Measurements from ENCODE around the gene TAOK2. TPM values are rescaled to one million over a fixed set of nuclear protein-coding genes. Genes with fewer than 3 reads are reported as not detected.
A peak's percentile ranks its signal among the peaks of the same experiment; 100 is the strongest.
"Not testable (repeated sequence)": the region's sequence is repeated elsewhere in the genome, so short reads cannot be mapped to it uniquely, and the experiment has no call there.

Gene TAOK2
- total and polyA plus RNA-seq, 5 donors from 2014 or later = 2.1 to 30.0 (median 3.0) TPM

DNA sequence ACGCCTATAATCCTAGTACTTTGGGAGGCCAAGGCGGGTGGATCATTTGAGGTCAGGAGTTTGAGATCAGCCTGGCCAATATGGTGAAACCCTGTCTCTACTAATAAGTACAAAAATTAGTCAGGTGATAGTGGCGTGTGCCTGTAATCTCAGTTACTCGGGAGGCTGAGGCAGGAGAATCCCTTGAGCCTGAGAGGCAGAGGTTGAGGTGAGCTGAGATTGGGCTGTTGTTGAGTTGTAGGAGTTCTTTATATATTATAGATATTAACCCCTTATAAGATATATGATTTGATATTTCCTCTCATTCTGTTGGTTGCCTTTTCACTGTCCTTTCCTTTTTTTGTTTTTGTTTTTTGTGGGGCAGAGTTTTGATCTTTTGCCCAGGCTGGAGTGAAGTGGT lies 13.8 kb upstream of the TAOK2 start:
- H3K27ac ChIP-seq (ENCODE audit: insufficient read depth, low read length, poor library complexity, severe bottlenecking); H3K9me3 ChIP-seq (ENCODE audit: control insufficient read depth in 2 of 2, low read length in 2 of 2); H3K4me3 ChIP-seq (ENCODE audit: low read depth, low read length); H3K36me3 ChIP-seq (ENCODE audit: control insufficient read depth, insufficient read depth, low read length); H3K36me3 Mint-ChIP-seq; ATAC-seq (ENCODE audit: low read depth in 2 of 2); DNase-seq; H3K9me3 Mint-ChIP-seq; H3K27me3 ChIP-seq (ENCODE audit: control insufficient read depth, insufficient read depth, low read length): not testable (repeated sequence)
- H3K4me3 Mint-ChIP-seq = peak overlapping the region; percentile 40 to 79 (median 53)
- H3K4me1 ChIP-seq (ENCODE audit: control insufficient read depth, insufficient read depth, low read length, poor library complexity, severe bottlenecking) = peaks cover 22% of the 10 kb centered on the region
- H3K27ac Mint-ChIP-seq = peak overlapping the region in 2 of 3 donors; percentile 32 to 62
- H3K4me1 Mint-ChIP-seq = peaks cover 5 to 25% (median 18%) of the 10 kb centered on the region in 4 donors
- H3K27me3 Mint-ChIP-seq = peaks cover 11% of the 10 kb centered on the region

DNA sequence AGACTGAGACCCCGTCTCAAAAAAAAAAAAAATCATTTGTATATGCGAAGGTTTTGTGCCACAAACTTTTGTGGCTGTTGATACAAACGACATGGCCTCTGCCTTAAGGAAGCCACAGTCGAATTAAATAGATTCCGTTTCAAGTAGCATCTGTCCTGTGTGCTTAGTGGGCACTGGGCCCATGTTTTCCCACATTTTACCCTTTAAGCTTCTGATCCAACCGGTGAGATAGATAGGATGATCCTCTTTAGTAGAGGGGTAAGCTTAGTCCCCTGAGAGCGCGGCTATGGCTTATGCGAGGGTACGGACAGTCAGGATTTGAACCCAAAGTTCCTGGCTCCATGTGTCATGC lies 12.6 kb upstream of the TAOK2 start:
- DNase-seq (no peak), ATAC-seq (ENCODE audit: low read depth in 2 of 2) (no peak)
- no peaks in the 10 kb centered on the region for H3K27me3 ChIP-seq (ENCODE audit: control insufficient read depth, insufficient read depth, low read length)
- Mint-ChIP-seq H3K4me1 (peaks cover 9 to 29% (median 23%) of the 10 kb centered on the region in 4 donors), H3K4me3 (peak overlapping the region; percentile 91 to 96 (median 92)), H3K27ac (peak overlapping the region; percentile 69 to 97 (median 94)), H3K9me3 (no peaks in the 10 kb centered on the region), H3K36me3 (no peaks in the 10 kb centered on the region), H3K27me3 (peaks cover 4% of the 10 kb centered on the region)
- no peaks in the 10 kb centered on the region for H3K9me3 ChIP-seq (ENCODE audit: control insufficient read depth in 2 of 2, low read length in 2 of 2)
- no peaks in the 10 kb centered on the region for H3K36me3 ChIP-seq (ENCODE audit: control insufficient read depth, insufficient read depth, low read length)
- peak overlapping the region; percentile 91 for H3K27ac ChIP-seq (ENCODE audit: insufficient read depth, low read length, poor library complexity, severe bottlenecking)
- H3K4me3 ChIP-seq (ENCODE audit: low read depth, low read length) = peak overlapping the region; percentile 80
- peaks cover 23% of the 10 kb centered on the region for H3K4me1 ChIP-seq (ENCODE audit: control insufficient read depth, insufficient read depth, low read length, poor library complexity, severe bottlenecking)

DNA sequence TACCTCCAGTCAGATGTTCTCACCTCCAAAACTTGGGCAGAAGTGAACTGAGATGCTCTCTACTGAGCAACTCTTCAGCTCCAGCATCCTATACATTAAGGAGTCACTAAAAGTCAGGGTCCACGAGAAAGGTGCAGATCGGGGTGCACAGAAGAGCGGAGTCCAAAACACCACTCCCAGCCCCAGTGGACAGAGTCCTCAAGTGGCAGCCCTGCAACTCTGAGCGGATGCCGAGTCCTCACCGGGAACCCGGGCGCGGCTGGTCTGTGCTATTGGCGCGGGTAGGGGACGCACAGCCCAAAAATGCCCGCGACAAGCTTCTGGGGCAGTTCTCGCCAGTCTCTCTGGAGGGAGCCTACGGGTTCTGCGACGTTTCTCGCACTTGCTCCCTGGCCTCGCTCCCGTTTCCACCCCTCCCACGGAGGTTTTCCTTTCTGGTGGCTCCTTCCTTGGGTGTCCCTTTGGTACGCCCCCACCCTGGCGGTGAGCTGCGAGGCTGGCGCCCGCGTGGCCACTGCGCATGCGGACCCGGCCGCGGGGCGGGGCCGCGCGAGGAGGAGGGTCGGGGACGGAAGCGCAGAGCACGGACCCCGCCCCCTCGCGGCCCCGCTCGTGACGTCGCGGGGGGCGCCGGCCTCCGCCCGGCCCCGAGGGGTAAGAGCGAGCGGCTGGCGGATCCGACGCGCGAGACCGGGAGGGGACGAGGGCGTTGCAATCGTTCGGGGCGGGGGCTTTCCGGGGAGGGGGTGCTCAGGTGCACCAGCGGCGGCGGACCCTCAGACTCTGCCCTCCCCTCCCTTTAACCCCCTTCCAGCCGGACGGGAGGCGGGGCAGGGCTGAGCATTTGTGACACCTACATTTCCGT lies 12.0 kb upstream of the TAOK2 start, which contains the start of gene TMEM219:
Gene TMEM219 (plus strand): TSS at position 601 of the 865 bp plus-strand sequence. CDS start 1,065 bp downstream, outside the sequence.
- H3K9me3 Mint-ChIP-seq = no peaks in the 10 kb centered on the region
- ATAC-seq (ENCODE audit: low read depth in 2 of 2) = peak; percentile 89 to 90
- peaks cover 4% of the 10 kb centered on the region for H3K27me3 Mint-ChIP-seq

DNA sequence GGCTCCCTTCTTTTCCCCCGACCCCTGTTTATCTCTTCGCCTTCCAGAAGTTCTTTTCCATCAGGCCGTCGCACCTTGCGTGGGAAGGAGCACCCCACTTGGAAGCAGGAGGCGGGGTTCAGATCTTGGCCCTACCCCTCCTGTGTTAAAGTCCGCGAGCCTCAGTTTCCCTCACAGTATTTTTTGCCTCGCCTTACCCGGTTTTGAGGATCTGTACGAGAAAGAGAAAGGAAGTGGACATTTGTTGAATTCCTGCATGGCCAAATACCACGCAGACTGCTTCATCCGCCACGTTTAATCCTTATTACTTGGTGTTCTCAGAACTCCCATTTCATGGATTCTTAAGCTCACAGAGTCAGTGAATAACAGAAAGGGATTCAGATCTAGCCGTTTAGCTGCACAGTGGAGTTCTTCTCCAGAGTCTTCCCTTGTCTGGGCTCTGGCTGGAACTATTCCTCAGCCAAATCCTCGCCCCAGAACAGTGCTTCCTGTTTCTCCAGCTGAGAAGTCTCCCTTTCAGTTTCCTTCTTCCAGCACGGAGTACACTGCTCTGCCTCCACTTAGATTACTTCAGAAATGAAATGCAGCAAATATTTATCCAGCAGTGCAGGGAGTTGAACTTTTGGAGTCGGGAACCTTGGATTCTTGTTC lies 11.2 kb upstream of the TAOK2 start:
- peaks cover 9 to 30% (median 25%) of the 10 kb centered on the region in 4 donors for H3K4me1 Mint-ChIP-seq
- H3K4me3 ChIP-seq (ENCODE audit: low read depth, low read length) = peak overlapping the region; percentile 94
- no peak for ATAC-seq (ENCODE audit: low read depth in 2 of 2)
- peak overlapping the region; percentile 91 for H3K27ac ChIP-seq (ENCODE audit: insufficient read depth, low read length, poor library complexity, severe bottlenecking)
- H3K4me3 Mint-ChIP-seq = peak overlapping the region; percentile 91 to 96 (median 92)
- peak overlapping the region; percentile 77 to 97 (median 93) for H3K27ac Mint-ChIP-seq
- no peaks in the 10 kb centered on the region for H3K9me3 ChIP-seq (ENCODE audit: control insufficient read depth in 2 of 2, low read length in 2 of 2)
- H3K4me1 ChIP-seq (ENCODE audit: control insufficient read depth, insufficient read depth, low read length, poor library complexity, severe bottlenecking) = peaks cover 23% of the 10 kb centered on the region
- H3K36me3 Mint-ChIP-seq = no peaks in the 10 kb centered on the region
- DNase-seq = peak in 1 of 3 donors; percentile 17
- no peaks in the 10 kb centered on the region for H3K9me3 Mint-ChIP-seq
- peaks cover 4% of the 10 kb centered on the region for H3K27me3 Mint-ChIP-seq
- no peaks in the 10 kb centered on the region for H3K27me3 ChIP-seq (ENCODE audit: control insufficient read depth, insufficient read depth, low read length)
- H3K36me3 ChIP-seq (ENCODE audit: control insufficient read depth, insufficient read depth, low read length) = no peaks in the 10 kb centered on the region

More for the DNA sequence above, 12.0 kb upstream of the TAOK2 start, which contains the start of gene TMEM219:
- no peaks in the 10 kb centered on the region for H3K36me3 ChIP-seq (ENCODE audit: control insufficient read depth, insufficient read depth, low read length)
- Mint-ChIP-seq H3K4me3 (peak within 1 kb of the TSS; percentile 91 to 96 (median 92)), H3K36me3 (no peaks in the 10 kb centered on the region), H3K27ac (peak within 1 kb of the TSS; percentile 77 to 97 (median 94)), H3K4me1 (peaks cover 9 to 30% (median 25%) of the 10 kb centered on the region in 4 donors)
- DNase-seq = peak; percentile 91 to 95 (median 93)
- peaks cover 23% of the 10 kb centered on the region for H3K4me1 ChIP-seq (ENCODE audit: control insufficient read depth, insufficient read depth, low read length, poor library complexity, severe bottlenecking)
- H3K4me3 ChIP-seq (ENCODE audit: low read depth, low read length) = peak within 1 kb of the TSS; percentile 94
- H3K27ac ChIP-seq (ENCODE audit: insufficient read depth, low read length, poor library complexity, severe bottlenecking) = peak within 1 kb of the TSS; percentile 91
- no peaks in the 10 kb centered on the region for H3K27me3 ChIP-seq (ENCODE audit: control insufficient read depth, insufficient read depth, low read length)
- H3K9me3 ChIP-seq (ENCODE audit: control insufficient read depth in 2 of 2, low read length in 2 of 2) = no peaks in the 10 kb centered on the region

DNA sequence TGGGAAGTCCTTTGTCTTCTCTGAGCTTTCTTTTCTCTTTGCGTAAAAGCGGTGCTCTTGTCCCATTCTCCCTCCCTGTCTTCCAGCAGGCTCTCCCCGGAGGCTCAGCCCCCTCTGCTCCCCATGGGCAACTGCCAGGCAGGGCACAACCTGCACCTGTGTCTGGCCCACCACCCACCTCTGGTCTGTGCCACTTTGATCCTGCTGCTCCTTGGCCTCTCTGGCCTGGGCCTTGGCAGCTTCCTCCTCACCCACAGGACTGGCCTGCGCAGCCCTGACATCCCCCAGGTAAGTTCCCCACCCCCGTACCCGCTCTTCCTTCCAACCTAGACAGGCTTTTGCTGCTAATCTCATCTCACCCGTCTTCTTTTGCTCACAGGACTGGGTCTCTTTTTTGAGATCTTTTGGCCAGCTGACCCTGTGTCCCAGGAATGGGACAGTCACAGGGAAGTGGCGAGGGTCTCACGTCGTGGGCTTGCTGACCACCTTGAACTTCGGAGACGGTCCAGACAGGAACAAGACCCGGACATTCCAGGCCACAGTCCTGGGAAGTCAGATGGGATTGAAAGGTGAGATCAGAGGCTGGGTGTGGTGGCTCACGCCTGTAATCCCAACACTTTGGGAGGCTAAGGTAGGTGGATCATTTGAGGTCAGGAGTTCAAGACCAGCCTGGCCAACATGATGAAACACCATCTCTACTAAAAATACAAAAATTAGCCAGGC lies 10.5 kb upstream of the TAOK2 start:
- Histone ChIP-seq H3K27ac (ENCODE audit: insufficient read depth, low read length, poor library complexity, severe bottlenecking) (peak overlapping the region; percentile 91), H3K9me3 (ENCODE audit: control insufficient read depth in 2 of 2, low read length in 2 of 2) (no peaks in the 10 kb centered on the region), H3K4me1 (ENCODE audit: control insufficient read depth, insufficient read depth, low read length, poor library complexity, severe bottlenecking) (peaks cover 23% of the 10 kb centered on the region), H3K36me3 (ENCODE audit: control insufficient read depth, insufficient read depth, low read length) (peaks cover 4% of the 10 kb centered on the region), H3K4me3 (ENCODE audit: low read depth, low read length) (peak overlapping the region; percentile 94), H3K27me3 (ENCODE audit: control insufficient read depth, insufficient read depth, low read length) (no peaks in the 10 kb centered on the region)
- DNase-seq (no peak), ATAC-seq (ENCODE audit: low read depth in 2 of 2) (no peak)
- H3K27me3 Mint-ChIP-seq = peaks cover 4% of the 10 kb centered on the region
- peak overlapping the region; percentile 91 to 96 (median 92) for H3K4me3 Mint-ChIP-seq
- H3K4me1 Mint-ChIP-seq = peaks cover 9 to 30% (median 25%) of the 10 kb centered on the region in 4 donors
- peak overlapping the region; percentile 77 to 97 (median 93) for H3K27ac Mint-ChIP-seq
- no peaks in the 10 kb centered on the region for H3K9me3 Mint-ChIP-seq
- H3K36me3 Mint-ChIP-seq = no peaks in the 10 kb centered on the region

DNA sequence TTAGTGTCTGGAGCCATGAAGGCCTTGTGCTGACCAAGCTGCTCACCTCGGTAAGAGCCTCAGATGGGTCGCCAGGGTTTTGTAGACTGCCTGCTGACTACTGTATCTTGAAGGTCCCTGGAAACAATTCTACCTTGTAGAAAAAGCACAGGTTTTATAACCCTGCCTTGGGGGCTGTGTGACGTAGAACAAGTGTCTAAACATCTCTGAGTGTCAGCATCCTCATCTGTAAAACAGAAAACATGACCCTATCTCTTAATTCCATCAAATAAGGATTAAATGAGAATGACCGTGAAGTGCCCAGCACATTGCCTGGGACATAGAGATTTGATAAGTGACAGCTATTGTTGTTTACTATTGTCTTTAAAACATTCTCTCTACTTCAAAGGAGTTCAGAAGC lies 5.5 kb upstream of the TAOK2 start:
- ATAC-seq (ENCODE audit: low read depth in 2 of 2) = no peak
- no peak overlapping the region for H3K27ac Mint-ChIP-seq
- H3K4me1 Mint-ChIP-seq = peaks cover 9 to 21% (median 13%) of the 10 kb centered on the region in 4 donors
- peaks cover 15% of the 10 kb centered on the region for H3K36me3 ChIP-seq (ENCODE audit: control insufficient read depth, insufficient read depth, low read length)
- no peaks in the 10 kb centered on the region for H3K27me3 Mint-ChIP-seq
- H3K4me3 Mint-ChIP-seq = peak overlapping the region in 2 of 4 donors; percentile 37 to 65
- no peak overlapping the region for H3K4me3 ChIP-seq (ENCODE audit: low read depth, low read length)
- no peaks in the 10 kb centered on the region for H3K27me3 ChIP-seq (ENCODE audit: control insufficient read depth, insufficient read depth, low read length)
- no peak overlapping the region for H3K27ac ChIP-seq (ENCODE audit: insufficient read depth, low read length, poor library complexity, severe bottlenecking)
- H3K9me3 ChIP-seq (ENCODE audit: control insufficient read depth in 2 of 2, low read length in 2 of 2) = no peaks in the 10 kb centered on the region
- H3K9me3 Mint-ChIP-seq = no peaks in the 10 kb centered on the region
- H3K4me1 ChIP-seq (ENCODE audit: control insufficient read depth, insufficient read depth, low read length, poor library complexity, severe bottlenecking) = peaks cover 5% of the 10 kb centered on the region
- H3K36me3 Mint-ChIP-seq = peaks cover 10% of the 10 kb centered on the region
- no peak for DNase-seq

DNA sequence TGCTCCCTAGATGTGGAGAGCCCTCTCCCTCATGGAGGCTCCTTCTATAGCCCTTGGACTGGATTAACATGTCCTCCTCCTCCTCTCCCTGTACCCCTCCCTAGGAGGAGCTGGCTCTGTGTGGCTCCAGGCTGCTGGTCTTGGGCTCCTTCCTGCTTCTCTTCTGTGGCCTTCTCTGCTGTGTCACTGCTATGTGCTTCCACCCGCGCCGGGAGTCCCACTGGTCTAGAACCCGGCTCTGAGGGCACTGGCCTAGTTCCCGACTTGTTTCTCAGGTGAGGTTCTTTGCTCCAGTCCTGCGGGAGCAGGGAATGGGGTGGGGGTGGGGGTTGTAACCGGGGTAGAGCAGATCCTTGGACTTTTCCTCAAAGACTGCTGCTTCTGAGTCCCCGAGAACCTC lies 2.4 kb upstream of the TAOK2 start:
- no peak overlapping the region for H3K4me3 ChIP-seq (ENCODE audit: low read depth, low read length)
- H3K9me3 ChIP-seq (ENCODE audit: control insufficient read depth in 2 of 2, low read length in 2 of 2) = no peaks in the 10 kb centered on the region
- no peaks in the 10 kb centered on the region for H3K27me3 Mint-ChIP-seq
- DNase-seq (no peak), ATAC-seq (ENCODE audit: low read depth in 2 of 2) (no peak)
- peaks cover 10% of the 10 kb centered on the region for H3K36me3 Mint-ChIP-seq
- H3K4me3 Mint-ChIP-seq = peak overlapping the region in 1 of 4 donors; percentile 74
- H3K27ac ChIP-seq (ENCODE audit: insufficient read depth, low read length, poor library complexity, severe bottlenecking) = no peak overlapping the region
- H3K9me3 Mint-ChIP-seq = no peaks in the 10 kb centered on the region
- peaks cover 16 to 30% (median 22%) of the 10 kb centered on the region in 4 donors for H3K4me1 Mint-ChIP-seq
- H3K36me3 ChIP-seq (ENCODE audit: control insufficient read depth, insufficient read depth, low read length) = peaks cover 15% of the 10 kb centered on the region
- no peaks in the 10 kb centered on the region for H3K27me3 ChIP-seq (ENCODE audit: control insufficient read depth, insufficient read depth, low read length)
- no peak overlapping the region for H3K27ac Mint-ChIP-seq
- peaks cover 29% of the 10 kb centered on the region for H3K4me1 ChIP-seq (ENCODE audit: control insufficient read depth, insufficient read depth, low read length, poor library complexity, severe bottlenecking)
